ENCODE results near the gene EYA3.
A peak's percentile ranks its signal among the peaks of the same experiment; 100 is the strongest.

EYA3 gene, protein sequence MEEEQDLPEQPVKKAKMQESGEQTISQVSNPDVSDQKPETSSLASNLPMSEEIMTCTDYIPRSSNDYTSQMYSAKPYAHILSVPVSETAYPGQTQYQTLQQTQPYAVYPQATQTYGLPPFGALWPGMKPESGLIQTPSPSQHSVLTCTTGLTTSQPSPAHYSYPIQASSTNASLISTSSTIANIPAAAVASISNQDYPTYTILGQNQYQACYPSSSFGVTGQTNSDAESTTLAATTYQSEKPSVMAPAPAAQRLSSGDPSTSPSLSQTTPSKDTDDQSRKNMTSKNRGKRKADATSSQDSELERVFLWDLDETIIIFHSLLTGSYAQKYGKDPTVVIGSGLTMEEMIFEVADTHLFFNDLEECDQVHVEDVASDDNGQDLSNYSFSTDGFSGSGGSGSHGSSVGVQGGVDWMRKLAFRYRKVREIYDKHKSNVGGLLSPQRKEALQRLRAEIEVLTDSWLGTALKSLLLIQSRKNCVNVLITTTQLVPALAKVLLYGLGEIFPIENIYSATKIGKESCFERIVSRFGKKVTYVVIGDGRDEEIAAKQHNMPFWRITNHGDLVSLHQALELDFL

DNA sequence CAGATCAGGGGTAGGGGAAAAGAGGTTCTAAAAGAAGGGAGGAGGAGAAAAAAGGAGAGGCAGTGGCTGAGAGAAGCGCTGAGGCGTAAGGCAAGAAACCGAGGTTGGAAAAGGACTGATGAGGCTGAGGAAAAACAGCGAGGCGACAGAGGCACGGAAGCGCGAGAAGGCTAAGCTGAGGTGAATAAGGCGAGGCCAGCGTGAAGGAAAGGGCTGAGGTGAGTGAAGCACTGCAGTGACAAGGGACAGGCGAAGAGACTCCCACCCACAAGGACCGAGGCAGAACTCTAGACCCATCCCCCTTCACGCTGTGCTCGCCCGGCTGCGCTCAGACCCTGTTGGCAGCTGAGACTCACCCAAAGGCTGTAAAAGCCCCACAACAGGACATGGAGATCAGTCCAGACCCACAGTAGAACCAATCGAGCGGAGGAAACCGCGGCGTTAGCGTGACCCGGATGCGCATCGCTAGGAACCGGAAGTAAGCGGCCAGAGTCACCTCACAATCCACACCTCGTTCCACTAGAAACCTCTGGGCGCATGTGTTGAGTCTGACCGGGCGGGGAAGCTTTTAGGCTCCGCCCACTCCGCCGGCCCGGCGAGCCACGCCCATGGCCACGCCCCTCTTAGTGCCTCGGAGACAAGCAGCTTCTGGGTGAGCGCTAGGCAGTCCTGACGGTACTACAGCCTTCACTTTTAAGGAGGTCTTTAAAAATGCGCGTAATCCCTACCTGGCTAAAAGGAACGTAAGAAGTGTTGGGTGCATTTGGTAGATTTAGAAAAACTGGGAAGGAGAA is at the start of gene EYA3:
EYA3 (minus strand) TSS at position 443 of the 794 bp plus-strand sequence. CDS start 30,584 bp downstream, outside the sequence.
- ChIA-PET POLR2A (interaction anchor here (0.5 to 2.1 kb wide), 12 partner anchors 9 to 225 kb away, joined by 3 to 9 read pairs (median 4); partner anchors contain the start of gene ATP5IF1), CTCF (interaction anchor here (0.9 to 10.4 kb wide), 9 partner anchors 11 to 230 kb away, joined by 3 to 330 read pairs (median 6); no protein-coding TSS in a partner anchor)
- TF ChIP-seq, protein P1, sequence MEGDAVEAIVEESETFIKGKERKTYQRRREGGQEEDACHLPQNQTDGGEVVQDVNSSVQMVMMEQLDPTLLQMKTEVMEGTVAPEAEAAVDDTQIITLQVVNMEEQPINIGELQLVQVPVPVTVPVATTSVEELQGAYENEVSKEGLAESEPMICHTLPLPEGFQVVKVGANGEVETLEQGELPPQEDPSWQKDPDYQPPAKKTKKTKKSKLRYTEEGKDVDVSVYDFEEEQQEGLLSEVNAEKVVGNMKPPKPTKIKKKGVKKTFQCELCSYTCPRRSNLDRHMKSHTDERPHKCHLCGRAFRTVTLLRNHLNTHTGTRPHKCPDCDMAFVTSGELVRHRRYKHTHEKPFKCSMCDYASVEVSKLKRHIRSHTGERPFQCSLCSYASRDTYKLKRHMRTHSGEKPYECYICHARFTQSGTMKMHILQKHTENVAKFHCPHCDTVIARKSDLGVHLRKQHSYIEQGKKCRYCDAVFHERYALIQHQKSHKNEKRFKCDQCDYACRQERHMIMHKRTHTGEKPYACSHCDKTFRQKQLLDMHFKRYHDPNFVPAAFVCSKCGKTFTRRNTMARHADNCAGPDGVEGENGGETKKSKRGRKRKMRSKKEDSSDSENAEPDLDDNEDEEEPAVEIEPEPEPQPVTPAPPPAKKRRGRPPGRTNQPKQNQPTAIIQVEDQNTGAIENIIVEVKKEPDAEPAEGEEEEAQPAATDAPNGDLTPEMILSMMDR (IDR thresholded peaks at IDR 0.05; ENCODE audit: insufficient read depth, low read length, missing control alignments), result no peak
- peak; percentile 73 for DNase-seq (ENCODE audit: low read depth, low spot score)
- peak within 1 kb of the TSS; percentile 96 for H3K4me3 ChIP-seq (ENCODE audit: low read depth, low read length)

DNA sequence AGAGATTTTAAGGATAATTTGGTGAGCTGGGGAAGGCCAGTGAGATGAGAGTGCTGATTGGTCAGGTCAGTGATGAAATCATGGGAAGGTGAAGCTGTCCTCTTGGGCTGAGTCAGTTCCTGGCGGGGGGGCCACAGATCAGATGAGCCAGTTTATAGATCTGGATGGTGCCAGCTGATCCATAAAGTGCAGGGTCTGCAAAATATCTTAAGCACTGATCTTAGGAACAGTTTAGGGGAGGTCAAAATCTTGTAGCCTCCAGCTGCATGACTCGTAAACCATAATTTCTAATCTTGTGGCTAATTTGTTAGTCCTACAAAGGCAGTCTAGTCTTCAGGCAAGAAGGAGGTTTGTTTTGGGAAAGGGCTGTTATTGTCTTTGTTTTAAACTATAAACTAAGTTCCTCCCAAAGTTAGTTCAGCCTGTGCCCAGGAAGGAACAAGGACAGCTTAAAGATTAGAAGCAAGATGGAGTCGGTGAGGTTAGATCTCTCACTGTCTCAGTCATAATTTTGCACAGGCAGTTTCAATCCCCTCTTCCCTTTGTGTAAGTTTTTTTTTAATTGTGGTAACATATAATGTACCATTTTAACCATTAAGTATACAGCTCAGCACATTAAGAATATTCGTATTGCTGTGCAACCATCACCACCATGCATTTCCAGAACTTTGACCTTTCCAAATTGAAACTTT is 48.7 kb upstream of the EYA3 start:
- TF ChIP-seq, protein P1 (IDR thresholded peaks at IDR 0.05; ENCODE audit: insufficient read depth, low read length, missing control alignments), result no peak
- ChIA-PET POLR2A (interaction anchor here (0.7 kb wide), 1 partner anchor 14 kb away, joined by 3 read pairs; no protein-coding TSS in a partner anchor), CTCF (interaction anchor here (0.5 to 1.6 kb wide), 5 partner anchors 13 to 72 kb away, joined by 3 to 5 read pairs (median 3); no protein-coding TSS in a partner anchor)

DNA sequence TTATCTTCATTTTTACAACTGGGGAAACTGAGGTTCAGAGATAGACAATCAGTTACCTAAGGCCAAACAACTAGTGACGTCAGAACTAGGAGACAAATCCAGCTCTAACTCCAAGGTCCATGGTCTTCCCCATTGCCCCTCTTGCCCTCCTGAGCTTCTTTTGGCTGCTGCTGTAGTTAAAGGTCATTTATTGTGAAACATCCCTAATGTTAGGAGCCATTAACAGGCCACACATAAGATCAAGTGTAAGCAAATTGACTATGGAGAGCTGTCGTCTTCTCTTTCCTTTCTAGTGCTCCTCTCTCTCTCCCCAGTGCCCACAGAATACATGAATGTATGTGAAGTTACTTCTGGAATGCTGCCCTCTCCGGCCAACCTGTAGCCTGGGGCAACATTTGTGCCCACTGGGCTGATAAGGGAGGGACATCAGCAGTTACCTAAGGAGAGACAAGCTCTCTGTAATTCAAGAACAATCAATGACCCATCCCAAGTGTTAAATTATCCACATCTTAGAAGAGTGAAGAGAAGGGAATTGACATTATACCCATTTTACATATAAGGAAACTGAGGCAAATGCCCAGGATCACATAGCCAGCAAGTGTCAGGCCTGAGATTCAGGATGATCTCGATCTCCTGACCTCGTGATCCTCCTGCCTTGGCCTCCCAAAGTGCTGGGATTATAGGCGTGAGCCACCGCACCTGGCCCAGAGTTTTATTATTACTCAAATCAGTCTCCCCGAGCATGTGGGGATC is 47.9 kb upstream of the EYA3 start:
- no peak overlapping the region for H3K4me3 ChIP-seq (ENCODE audit: low read depth, low read length)
- DNase-seq (ENCODE audit: low read depth, low spot score), result no peak
- CTCF ChIA-PET, result interaction anchor here (0.8 to 1.6 kb wide), 6 partner anchors 10 to 73 kb away, joined by 3 to 5 read pairs (median 3); no protein-coding TSS in a partner anchor
- TF ChIP-seq, protein P1 (IDR thresholded peaks at IDR 0.05; ENCODE audit: insufficient read depth, low read length, missing control alignments), result no peak
- POLR2A ChIA-PET, result interaction anchor here (0.7 kb wide), 1 partner anchor 13 kb away, joined by 3 read pairs; no protein-coding TSS in a partner anchor

More for the DNA sequence above, 48.7 kb upstream of the EYA3 start:
- DNase-seq (ENCODE audit: low read depth, low spot score), result no peak
- no peak overlapping the region for H3K4me3 ChIP-seq (ENCODE audit: low read depth, low read length)

DNA sequence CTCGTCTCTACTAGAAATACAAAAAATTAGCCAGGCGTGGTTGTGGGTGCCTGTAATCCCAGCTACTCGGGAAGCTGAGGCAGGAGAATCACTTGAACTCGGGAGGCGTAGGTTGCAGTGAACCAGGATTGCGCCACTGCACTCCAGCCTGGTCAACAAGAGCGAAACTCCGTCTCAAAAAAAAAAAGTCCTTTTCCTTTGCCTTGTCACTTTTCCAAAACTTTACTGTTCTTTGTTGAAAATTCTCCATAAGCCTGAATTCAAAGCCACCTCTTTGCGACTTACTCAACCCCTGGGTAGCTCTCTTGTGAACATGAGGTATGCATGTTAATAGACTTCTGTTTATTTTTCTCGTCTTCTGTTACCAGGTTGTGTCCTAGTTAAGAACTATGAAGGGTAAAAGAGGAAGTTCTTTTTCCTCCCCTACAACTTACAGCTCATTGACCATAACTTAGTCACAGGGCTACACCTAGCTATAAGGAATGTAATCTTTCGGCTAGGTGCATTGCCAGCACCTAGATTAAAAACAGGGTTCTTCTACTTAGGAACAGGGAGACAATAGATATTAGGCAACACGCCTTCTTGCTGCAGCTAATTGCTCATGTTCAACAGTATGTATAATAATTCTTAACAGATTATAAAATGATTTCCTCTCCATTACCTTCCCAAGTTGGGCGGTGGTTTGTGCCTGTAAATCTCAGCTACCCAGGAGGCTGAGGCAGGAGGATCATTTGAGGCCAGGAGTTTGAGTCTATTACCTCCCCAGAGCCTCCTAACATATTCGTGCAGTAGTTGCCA is 47.2 kb upstream of the EYA3 start:
- ChIA-PET POLR2A (no interaction called here), CTCF (interaction anchor here (0.8 to 1.6 kb wide), 5 partner anchors 9 to 73 kb away, joined by 3 to 5 read pairs (median 3); no protein-coding TSS in a partner anchor)
- TF ChIP-seq, protein P1 (IDR thresholded peaks at IDR 0.05; ENCODE audit: insufficient read depth, low read length, missing control alignments), result no peak

More for the DNA sequence above, 47.2 kb upstream of the EYA3 start:
- no peak for DNase-seq (ENCODE audit: low read depth, low spot score)
- H3K4me3 ChIP-seq (ENCODE audit: low read depth, low read length), result no peak overlapping the region

Measured in AG04449 (cell line).